Glomerular visceral epithelial cell (primary cell): ENCODE measurements around the gene SLC3A2.
A peak's percentile ranks its signal among the peaks of the same experiment; 100 is the strongest.
"Not testable (repeated sequence)": the region's sequence is repeated elsewhere in the genome, so short reads cannot be mapped to it uniquely, and the experiment has no call there.

ENCODE experiments used
- DNase-seq: peaks from one replicate; pipeline ENCODE4 v3.0.0-alpha.2; 2016; ENCODE audit errors: extremely low spot score

SLC3A2 gene

DNA sequence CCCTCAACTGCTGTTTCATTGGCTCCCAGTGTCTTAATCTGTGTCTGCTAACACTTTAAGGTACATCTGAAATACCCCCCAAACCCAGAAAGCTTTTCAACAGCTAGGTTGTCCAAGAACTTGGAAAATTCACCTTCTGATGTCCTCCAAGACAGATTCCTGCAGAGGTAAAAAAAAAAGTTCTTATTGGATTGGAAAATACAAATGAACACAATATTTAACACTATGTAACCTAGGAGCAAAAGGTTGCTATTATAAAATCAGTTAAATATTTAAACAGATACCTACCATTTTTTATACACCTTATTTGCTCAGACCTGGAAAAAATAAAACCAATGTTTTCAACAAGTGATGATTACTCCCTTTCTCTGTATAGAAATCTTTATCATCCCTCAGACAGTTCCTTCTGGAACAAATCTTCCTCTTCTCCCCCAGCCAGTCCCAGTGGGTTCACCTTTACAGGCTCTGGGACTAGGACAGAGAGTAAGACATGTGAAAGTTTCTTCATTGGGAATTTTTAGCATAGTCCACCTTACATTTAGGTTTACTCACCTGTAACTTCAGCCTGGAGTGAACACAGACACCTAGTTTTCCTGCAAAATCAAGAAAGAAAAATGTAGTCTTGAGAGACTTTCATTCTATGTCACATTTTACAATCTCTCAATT, 28.0 kb upstream of the SLC3A2 start:
- DNase-seq: no peak

DNA sequence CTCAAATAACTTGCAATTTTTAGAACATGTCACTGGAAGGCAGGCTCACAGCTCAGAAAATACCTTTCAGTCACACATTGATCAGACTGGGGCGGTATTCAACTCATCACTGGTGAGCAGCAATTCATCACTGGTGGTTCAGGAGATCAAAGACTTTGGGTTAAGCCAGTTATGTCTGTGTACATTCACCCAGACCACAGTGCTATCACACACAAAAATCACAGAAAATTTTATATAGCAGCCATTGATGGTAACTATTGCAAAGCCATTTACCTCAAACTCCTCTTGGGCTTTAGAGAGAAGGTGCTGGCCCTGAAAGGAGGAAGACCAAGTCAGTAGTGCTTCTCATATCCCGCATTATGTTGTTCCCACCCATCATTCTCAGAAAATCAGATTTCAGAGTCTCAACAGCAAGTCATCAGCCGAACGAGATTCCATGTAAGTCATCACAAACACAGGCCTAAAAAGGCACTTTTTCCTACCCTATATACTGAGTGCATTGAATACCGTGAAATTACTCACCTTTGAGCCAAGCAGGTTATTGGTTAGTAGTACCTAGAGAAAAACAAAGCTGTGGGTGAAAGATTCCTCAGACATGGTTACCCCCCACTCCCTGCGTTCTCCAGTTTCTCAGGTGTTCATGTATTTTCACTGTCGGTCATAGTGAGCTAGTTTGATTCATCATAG, 27.3 kb upstream of the SLC3A2 start:
- DNase-seq: no peak

DNA sequence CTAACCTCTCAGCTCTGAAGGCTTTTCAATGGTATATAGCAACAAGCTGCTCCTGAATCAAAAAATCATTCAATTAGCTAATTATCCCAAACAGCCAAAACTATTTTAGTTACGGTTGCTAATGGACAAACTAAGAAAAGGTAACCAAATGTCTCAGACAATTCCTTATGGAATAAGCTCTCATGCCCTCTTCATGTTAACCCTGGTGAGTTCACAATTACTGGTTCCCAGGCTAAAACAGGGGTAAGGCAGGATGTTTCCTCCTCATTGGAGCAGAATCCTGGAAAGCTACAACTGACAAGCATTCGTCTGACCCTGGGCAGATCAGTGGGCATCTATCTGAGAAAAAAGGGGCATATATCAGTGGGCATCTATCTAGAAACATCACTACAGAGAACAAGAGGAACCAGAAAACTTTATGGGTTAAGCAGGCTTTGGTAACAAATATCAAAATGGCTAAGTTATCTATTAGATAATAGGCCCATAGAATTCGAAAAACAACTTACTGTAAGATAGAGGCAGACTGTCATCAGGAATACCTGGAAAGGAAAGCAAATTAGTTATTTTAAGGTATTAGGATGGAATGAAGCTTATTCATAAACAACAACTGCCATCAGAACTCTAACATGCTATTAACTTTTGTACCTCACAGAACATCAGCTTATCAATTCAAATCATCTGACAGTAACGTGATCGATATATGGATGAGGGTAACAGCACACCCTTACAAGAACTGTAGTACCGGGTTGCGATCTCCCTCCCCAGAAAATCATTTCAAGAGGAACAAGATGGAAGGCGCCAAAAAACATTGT, 26.5 kb upstream of the SLC3A2 start:
- DNase-seq: no peak

DNA sequence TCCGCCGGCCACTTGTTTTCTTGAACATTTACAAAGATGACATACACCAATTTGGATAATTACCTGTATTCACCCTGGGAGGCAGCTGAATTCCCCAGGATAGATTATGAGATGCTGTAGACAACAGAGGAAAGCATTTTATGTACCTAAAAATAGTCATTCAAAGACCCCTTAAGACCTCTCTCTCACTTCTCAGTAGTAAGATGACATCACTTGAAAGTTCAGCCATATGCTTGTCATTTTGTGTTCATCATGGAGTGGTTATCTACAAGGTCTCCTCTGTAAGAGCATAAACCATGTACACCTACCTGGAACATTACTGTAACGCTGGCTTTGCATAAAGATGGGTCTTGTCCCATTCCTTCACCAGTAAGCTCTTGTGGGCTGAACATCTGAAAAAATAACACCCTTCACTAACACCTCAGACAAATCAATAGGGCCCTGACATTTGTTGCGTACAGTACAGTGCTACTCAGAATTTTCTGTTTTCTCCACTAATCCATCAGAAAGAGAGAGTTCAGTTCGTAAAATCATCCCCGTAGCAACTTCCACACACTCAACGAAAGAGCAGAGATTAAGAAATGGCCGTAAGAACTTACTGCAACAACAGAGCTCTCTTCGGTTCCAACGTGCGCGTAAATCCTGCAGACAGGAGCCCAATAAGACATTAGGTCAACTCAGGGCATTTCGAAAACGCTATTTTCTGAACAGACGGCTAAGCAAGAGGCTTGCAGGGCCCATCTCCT, 25.7 kb upstream of the SLC3A2 start:
- no peak for DNase-seq

DNA sequence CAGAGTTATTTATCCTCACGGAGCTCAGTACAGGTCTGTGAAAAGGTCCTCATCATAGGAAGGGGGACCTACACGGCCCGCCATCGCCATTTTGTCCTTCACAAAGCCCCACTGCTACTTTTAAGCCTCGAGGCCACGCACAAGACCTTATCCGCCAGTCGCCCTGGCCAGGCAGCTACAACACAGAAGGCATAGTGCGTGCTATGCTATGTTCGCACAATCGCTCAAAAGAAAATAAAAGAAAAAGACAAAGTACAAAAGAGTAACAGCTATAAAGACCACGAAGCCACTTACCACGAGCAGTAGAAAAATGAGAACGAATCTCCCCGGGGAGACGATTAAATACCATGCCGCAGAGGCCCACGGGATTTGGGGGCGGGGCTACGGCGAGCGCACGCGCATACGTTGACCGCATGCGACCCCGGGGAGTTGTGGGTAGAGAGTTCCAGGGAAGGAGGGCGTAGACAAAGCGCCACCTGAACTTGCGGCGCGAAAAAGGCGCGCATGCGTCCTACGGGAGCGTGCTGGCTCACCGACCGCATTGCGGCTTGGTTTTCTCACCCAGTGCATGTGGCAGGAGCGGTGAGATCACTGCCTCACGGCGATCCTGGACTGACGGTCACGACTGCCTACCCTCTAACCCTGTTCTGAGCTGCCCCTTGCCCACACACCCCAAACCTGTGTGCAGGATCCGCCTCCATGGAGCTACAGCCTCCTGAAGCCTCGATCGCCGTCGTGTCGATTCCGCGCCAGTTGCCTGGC, 24.9 kb upstream of the SLC3A2 start:
- DNase-seq: peak; percentile 99

DNA sequence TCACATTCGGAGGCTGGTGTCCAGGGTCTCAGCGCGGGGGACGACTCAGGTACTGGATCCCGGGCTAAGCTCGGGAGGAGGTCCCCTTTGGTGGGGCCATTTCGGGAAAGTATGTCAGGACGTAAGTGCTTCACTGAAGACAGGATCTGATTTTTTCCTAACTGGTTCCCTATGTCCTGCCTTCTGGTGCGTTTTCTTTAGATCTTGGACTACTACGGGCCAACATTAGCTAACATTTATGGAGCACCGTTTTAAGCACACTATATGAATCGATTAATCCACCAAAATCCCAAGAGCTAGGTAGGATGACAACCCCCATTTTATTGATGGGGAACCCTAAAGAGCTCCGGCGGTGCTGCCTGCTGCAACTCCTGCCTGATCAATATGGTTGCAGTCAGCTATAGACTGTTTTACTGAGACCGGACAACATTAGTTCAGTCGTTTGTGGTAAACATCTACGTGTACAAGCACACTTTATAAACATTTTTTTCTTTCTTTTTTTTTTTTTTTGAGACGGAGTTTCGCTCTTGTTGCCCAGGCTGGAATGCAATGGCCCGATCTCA, 24.3 kb upstream of the SLC3A2 start:
- DNase-seq: no peak

DNA sequence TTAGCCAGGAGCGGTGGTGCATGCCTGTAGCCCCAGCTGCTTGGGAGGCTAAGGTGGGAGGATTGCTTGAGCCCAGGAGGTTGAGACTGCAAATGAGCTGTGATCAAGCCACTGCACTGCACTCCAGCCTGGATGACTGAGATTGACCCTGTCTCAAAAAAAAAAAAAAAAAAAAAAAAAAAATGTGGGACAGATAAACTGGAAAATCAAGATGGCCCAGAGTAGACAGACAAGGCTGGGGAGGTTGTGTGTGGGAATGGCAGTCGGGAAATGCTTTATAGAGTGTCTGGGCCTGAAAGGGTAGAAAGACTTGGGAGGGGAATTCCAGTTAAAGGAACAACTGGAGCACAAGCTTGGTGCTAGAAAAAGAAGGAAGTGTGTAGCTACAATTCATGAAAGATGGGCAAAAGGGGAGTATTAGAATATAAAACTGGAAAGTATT, 23.1 kb upstream of the SLC3A2 start:
- no peak for DNase-seq

DNA sequence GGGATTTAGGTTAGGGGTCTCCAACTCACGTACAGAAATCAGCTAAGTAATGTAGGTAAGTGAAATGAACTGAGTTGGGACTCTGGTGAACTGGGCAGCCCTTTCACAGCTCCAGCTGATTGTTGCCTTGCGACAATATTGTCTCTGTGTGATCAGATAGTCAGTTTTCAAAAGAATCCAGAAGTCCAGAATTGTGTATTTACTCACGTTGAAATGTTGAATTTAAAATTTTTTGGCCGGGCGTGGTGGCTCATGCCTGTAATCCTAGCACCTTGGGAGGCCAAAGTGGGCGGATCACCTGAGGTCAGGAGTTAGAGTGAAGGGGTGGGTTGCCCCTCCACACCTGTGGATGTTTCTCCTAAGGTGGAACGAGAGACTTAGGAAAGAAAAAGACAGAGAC, 22.5 kb upstream of the SLC3A2 start:
- DNase-seq: no peak

DNA sequence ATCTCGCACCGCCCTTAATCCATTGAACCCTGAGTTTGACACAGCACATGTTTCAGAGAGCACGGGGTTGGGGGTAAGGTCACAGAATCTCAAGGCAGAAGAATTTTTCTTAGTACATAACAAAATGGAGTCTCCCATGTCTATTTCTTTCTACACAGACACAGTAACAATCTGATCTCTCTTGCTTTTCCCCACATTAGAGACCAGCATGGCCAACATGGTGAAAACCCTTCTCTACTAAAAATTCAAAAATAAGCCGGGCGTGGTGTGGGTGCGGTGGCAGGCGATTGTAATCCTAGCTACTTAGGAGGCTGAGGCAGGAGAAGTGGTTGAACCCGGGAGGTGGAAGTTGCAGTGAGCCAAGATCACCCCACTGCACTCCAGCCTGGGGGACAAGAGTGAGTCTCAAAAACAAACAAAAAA, 21.4 kb upstream of the SLC3A2 start:
- DNase-seq: not testable (repeated sequence)

DNA sequence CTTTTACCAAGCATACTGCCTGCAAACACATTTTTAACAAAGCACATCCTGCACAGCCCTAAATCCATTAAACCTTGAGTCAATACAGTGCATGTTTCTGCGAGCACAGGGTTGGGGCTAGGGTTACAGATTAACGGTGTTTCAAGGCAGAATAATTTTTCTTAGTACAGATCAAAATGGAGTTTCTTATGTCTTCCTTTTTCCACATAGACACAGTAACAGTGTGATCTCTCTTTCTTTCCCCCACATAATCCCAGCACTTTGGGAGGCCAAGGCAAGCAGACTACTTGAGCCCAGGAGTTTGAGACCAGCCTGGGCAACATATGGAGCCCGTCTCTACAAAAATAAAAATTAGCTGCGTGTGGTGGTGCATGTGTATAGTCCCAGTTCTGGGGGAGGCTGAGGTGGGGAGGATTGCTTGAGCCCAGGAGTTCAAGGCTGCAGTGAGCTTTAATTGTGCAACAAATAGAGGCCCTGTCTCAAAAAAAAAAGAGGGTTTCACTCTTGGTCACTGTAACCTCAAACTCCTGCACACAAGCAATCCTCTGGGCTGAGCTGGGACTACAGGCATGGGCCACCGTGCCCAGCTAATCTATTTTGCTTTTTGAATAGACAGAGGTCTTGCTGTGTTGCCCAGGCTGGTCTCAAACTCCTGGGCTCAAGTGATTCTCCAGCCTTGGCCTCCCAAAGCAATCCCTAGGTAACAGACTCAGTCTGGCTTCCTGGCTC, 19.7 kb upstream of the SLC3A2 start:
- DNase-seq: no peak

DNA sequence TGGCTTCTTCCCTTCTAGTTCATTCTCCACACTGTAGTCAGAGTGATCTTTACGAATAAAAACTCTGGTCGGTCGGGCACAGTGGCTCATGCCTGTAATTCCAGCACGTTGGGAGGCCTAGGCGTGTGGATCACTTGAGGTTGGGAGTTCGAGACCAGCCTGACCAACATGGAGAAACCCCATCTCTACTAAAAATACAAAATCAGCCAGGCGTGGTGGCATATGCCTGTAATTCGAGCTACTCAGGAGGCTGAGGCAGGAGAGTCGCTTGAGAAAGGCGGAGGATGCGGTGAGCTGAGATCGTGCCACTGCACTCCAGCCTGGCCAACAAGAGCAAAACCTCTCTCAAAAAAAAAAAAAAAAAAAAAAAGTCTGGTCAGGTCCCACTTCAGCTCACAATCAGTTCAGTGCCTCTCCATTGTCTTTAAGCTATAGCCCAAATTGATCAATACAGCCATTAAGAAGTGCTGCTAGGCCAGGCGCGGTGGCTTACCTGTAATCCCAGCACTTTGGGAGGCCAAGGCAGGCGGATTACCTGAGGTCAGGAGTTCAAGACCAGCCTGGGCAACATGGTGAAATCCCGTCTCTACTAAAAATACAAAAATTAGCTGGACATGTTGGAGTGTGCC, 19.0 kb upstream of the SLC3A2 start:
- DNase-seq: not testable (repeated sequence)

DNA sequence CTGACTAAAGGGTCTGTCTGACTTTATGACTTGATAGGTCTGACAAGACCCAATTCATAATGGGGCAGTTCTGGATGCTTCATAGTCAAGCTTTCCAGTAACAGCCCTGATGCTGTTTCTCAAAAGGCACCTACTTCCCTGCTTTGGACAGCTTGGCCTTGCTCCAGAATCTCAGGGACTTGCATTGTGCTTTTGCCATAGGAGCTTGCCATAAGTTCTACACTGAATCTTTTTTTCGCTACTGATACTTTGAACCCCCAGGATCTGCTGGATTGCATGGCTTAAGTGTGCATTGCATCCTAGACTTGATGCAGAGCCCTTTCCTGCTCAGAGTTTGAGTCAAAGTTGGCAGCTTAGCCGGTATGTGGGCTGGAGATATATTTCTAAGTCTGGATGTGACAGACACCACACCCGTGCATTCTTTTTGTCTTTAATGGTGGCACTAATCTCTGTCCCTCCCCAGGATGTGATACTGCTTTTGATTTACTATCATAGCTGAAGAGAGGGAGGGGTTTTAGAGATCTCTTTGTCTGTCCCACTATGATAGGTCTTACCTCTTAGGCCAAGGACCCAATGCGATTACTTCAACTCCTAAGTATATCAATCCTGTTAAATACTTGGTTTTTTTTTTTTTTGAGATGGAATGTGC, 16.9 kb upstream of the SLC3A2 start:
- DNase-seq: no peak

DNA sequence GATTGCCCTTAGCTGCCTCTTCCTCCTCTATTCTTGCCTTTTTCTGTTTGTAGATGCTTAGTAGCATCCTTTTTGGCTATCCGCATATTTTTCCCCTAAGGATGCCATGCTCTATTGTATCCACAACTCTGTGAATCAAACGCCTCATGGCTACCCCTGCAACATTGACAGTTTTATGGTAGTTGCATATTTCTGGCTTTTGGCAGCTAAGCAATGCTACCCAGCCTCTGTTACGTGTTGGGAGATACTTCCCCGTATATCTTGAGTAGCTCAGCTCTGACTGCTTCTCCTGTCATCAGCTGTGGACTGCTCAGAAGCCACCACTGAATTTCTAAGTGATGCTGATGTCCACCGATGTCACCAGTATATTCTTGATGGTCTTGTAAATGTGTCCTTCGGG, 15.1 kb upstream of the SLC3A2 start:
- no peak for DNase-seq

DNA sequence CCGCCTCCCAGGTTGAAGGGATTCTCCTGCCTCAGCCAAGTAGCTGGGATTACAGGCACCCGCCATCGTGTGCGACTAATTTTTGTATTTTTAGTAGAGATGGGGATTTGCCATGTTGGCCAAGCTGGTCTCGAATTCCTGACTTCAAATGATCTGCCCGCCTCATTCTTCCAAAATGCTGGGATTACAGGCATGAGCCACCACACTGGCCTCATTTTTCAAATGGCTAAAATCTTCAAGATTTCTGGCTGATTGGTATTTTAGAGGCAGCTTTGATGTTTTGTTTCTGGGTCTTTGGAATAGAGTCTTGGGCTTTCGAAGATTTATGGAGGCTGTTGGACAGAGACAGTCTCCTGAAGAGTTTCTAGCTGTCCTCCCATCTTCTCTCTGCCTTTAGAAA, 5.8 kb upstream of the SLC3A2 start:
- DNase-seq: no peak

DNA sequence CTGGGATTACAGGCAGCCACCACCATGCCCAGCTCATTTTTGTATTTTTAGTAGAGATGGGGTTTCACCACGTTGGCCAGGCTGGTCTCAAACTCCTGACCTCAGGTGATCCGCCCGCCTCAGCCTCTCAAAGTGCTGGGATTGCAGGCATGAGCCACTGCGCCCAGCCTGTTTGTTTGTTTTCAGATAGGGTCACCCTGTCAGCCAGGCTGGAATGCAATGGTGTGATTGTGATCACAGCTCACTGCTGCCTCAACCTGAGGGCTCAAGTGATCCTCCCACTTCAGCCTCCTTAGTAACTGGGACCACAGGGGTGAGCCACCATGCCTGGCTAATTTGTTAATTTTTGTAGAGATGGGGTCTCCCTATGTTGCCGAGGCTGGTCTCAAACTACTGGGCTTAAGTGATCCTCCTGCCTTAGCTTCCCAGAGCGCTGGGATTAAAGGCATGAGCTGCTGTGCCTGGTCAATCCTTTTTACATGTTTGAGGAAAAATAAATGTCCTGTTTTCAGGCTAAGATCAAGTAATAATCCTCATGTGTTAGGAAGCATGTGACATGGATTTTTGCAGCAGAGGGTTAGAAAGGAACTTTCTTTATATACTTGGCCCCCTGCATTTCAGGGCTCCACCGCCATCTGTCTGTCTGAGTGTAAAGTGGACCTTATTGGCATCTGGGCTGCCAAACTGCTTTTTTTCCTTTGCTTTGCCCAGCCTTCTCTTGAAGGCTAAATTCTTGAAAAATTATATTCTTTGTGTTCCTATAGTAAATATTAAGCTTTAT, 4.8 kb upstream of the SLC3A2 start:
- no peak for DNase-seq

DNA sequence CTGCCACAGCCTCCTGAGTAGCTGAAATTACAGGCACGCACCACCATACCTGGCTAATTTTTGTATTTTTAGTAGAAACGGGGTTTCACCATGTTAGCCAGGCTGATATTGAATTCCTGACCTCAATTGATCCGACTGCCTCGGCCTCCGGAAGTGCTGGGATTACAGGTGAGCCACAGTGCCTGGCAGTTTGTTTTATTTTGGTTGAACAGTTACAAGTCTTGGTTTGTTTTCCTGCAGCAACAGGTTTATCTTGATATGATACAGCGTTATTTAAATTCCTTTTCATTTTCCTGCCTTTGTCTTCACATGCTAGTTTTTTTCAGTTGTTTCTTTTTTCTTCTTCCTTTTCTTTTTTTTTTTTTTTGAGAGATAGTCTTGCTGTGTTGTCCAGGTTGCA, 4.0 kb upstream of the SLC3A2 start:
- DNase-seq: no peak

DNA sequence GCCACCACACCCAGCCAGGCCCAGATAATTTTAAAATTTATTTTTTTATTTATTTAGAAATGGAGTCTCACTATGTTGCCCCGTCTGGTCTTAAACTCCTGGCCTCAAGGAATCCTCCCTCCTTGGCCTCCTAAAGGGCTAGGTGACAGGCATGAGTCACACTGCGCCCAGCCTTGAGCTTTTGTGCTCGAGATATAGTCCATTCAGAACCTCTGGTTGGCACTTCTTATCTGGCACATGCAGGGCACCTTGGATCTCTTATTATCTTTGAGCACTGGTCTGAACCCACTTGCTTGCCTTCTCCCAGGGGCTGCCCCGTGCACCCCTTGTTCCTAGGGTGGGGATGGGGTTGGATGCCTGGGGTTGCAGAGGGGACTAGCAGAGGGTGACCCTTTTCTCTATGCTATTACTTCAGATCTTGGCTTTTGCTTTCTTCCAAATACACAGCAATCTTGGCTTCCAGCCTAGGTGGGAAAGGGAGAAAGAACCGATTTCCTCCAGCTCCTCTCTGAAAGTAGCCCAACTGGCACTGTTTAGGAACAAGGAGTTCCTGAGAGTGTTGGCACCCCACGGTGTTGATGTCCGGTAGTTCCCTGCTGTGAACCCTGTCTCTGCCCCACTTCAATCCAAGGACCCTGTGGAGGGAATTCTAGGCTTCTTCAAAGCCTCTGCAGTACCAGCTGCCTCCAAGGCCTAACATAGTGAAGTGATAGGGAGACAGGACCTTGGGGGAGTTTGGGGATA, 1.3 kb upstream of the SLC3A2 start:
- no peak for DNase-seq
